Stimulated activated CD4-positive, alpha-beta T cell treated with anti-CD3 and anti-CD28 coated beads, Interleukin-1b, Interleukin-23, amount 100 ng/mL, for 4 hours (primary cell): ENCODE data around the gene ZNF526.
A peak's percentile ranks its signal among the peaks of the same experiment; 100 is the strongest.
"Not testable (repeated sequence)": the region's sequence is repeated elsewhere in the genome, so short reads cannot be mapped to it uniquely, and the experiment has no call there.

ENCODE experiments used
- DNase-seq, 2 donors: peaks; one replicate each; pipeline ENCODE4 v3.0.0-alpha.2; 2020; ENCODE audit warnings: low read depth in 2 of 2

The ZNF526 gene

GRCh38 chr19:42257842-42258241 lies 37.7 kb downstream of the ZNF526 start:
- DNase-seq = not testable (repeated sequence)

GRCh38 chr19:42261763-42262162 lies 41.7 kb downstream of the ZNF526 start:
- DNase-seq = no peak

GRCh38 chr19:42266105-42266504 lies 46.0 kb downstream of the ZNF526 start:
- DNase-seq = not testable (repeated sequence)

- DNase-seq = not testable (repeated sequence)
These were observed 47.0 kb downstream of the ZNF526 start for GRCh38 chr19:42266928-42267603.

GRCh38 chr19:42267644-42268141 lies 47.6 kb downstream of the ZNF526 start:
- DNase-seq = no peak

GRCh38 chr19:42268142-42268703 lies 48.1 kb downstream of the ZNF526 start:
- DNase-seq = peak; percentile 90 to 96

GRCh38 chr19:42268704-42269477 lies 48.8 kb downstream of the ZNF526 start, which contains the start of gene CIC:
Gene CIC, plus strand, starts transcription at chr19:42269252. Its CDS starts 2,532 bp downstream, at chr19:42271784.
- peak; percentile 97 to 98 for DNase-seq

GRCh38 chr19:42269478-42270345 lies 49.6 kb downstream of the ZNF526 start:
- DNase-seq = no peak

- peak in 1 of 2 donors; percentile 46 for DNase-seq
These were observed 50.4 kb downstream of the ZNF526 start for GRCh38 chr19:42270346-42271044.

- no peak for DNase-seq
These were observed 50.9 kb downstream of the ZNF526 start for GRCh38 chr19:42271045-42271419.

GRCh38 chr19:42271861-42272534 lies 51.9 kb downstream of the ZNF526 start:
- no peak for DNase-seq

GRCh38 chr19:42272535-42272897 lies 52.4 kb downstream of the ZNF526 start:
- DNase-seq = no peak

GRCh38 chr19:42272989-42273406 lies 52.9 kb downstream of the ZNF526 start:
- DNase-seq = no peak

GRCh38 chr19:42273407-42274064 lies 53.4 kb downstream of the ZNF526 start:
- no peak for DNase-seq

- no peak for DNase-seq
These were observed 54.1 kb downstream of the ZNF526 start for GRCh38 chr19:42274065-42274682.

- DNase-seq = no peak
These were observed 55.0 kb downstream of the ZNF526 start for GRCh38 chr19:42275103-42275502.

GRCh38 chr19:42275517-42275916 lies 55.4 kb downstream of the ZNF526 start:
- DNase-seq = no peak

- DNase-seq = no peak
These were observed 56.2 kb downstream of the ZNF526 start for GRCh38 chr19:42276284-42276683.

- DNase-seq = no peak
These were observed 56.7 kb downstream of the ZNF526 start for GRCh38 chr19:42276821-42277220.
